ENCODE results near the gene AP4E1. TPM values are rescaled to one million over a fixed set of nuclear protein-coding genes. Genes with fewer than 3 reads are reported as not detected.

AP4E1 gene
- total RNA-seq, 1 experiment from 2014 or later: 10.1 TPM

DNA sequence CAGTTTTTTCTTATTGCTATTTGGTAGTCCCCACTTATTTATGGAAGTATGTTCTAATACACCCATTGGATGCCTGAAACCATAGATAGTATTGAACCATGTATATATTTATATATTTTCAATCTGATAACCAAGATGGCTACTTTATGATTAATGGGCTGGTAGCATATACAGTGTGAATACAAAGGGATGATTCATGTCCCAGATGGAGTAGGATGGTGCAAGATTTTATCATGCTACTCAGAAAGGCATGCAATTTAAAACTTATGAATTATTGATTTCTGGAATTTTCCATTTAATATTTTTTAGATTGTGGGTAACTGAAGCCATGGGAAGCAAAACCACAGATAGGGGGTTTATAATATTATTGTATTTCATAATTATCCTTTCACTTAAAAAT is 35.2 kb downstream of the AP4E1 start:
- no peak overlapping the region for H3K4me2 ChIP-seq (ENCODE audit: low read length)
- H3K9me3 ChIP-seq (ENCODE audit: control insufficient read depth in 1 of 2, insufficient read depth in 1 of 2, low read depth in 1 of 2, low read length in 2 of 2): no peaks in the 10 kb centered on the region
- H3K4me3 ChIP-seq (replicated peaks in 1 of 2; ENCODE audit: low read depth in 1 of 2, low read length in 2 of 2): no peak overlapping the region
- ChIA-PET RAD21 (ENCODE audit: low non-redundant PET in 1 of 2, low total read pairs in 2 of 2, uncharacterized antibody in 2 of 2, unreplicated experiment in 2 of 2) (no interaction called here), POLR2A (no interaction called here), CTCF (interaction anchor here (1.0 kb wide), 1 partner anchor 458 kb away, joined by 3 read pairs; no protein-coding TSS in a partner anchor)
- no TSS peak for BruUV-seq (replicated peaks)
- H3K27ac ChIP-seq (ENCODE audit: low read depth, low read length): no peak overlapping the region
- no peaks in the 10 kb centered on the region for H3K27me3 ChIP-seq (ENCODE audit: insufficient read depth, low read length)
- TF ChIP-seq YY1 (IDR thresholded peaks at IDR 0.05; ENCODE audit: extremely low read depth, insufficient replicate concordance, low read depth, low read length): no peak
- no peak for TF ChIP-seq RAD21 (IDR thresholded peaks at IDR 0.05; ENCODE audit: low read depth)
- TF ChIP-seq POLR2A (IDR thresholded peaks at IDR 0.05; ENCODE audit: borderline replicate concordance, extremely low read depth, insufficient read depth, insufficient read length): no peak
- intact Hi-C loops (cut with micrococcal nuclease): no loop called here
- no peak for DNase-seq (ENCODE audit: low read depth, low spot score)
- no peaks in the 10 kb centered on the region for H3K79me2 ChIP-seq (ENCODE audit: insufficient read depth, low read length)
- H3K4me1 ChIP-seq (ENCODE audit: control insufficient read depth in 1 of 2, insufficient read depth in 2 of 2, low read length in 2 of 2): peaks cover 3 to 7% of the 10 kb centered on the region in 2 experiments; a peak in 1 of 4 replicates
- H3K9me2 ChIP-seq (ENCODE audit: insufficient read depth): no peaks in the 10 kb centered on the region
- H4K20me1 ChIP-seq (ENCODE audit: insufficient read depth): no peaks in the 10 kb centered on the region
- no peaks in the 10 kb centered on the region for H3K36me3 ChIP-seq (ENCODE audit: control insufficient read depth in 1 of 2, insufficient read depth in 2 of 2, low read length in 2 of 2)
- ATAC-seq: no peak
- no peak overlapping the region for H3K9ac ChIP-seq (ENCODE audit: low read length)
- no peak overlapping the region for H2AFZ ChIP-seq (ENCODE audit: low read depth, low read length, poor library complexity, severe bottlenecking)

DNA sequence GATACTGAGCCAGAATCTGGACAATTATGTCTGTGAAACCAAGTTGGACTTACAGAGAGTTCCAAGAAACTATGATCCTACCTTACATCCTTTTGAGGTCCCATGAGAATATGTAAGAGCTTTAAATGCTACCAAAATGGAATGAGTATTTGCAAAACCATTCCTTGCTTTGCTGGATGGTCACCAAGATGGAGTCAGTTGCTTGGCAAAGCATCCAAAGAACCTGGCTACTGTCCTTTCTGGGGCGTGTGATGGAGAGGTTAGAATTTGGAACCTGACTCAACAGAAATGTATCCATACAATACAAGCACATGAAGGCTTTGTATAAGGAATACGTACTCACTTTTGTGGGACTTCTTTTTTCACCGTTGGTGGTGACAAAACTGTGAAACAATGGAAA is 36.2 kb downstream of the AP4E1 start:
- intact Hi-C loops (cut with micrococcal nuclease): no loop called here

More for the DNA sequence above, 36.2 kb downstream of the AP4E1 start:
- Histone ChIP-seq H3K27me3 (ENCODE audit: insufficient read depth, low read length) (no peaks in the 10 kb centered on the region), H3K9me3 (ENCODE audit: control insufficient read depth in 1 of 2, insufficient read depth in 1 of 2, low read depth in 1 of 2, low read length in 2 of 2) (no peaks in the 10 kb centered on the region), H3K4me2 (ENCODE audit: low read length) (no peak overlapping the region), H3K4me3 (replicated peaks in 1 of 2; ENCODE audit: low read depth in 1 of 2, low read length in 2 of 2) (no peak overlapping the region), H3K36me3 (ENCODE audit: control insufficient read depth in 1 of 2, insufficient read depth in 2 of 2, low read length in 2 of 2) (no peaks in the 10 kb centered on the region), H3K27ac (ENCODE audit: low read depth, low read length) (no peak overlapping the region), H4K20me1 (ENCODE audit: insufficient read depth) (no peaks in the 10 kb centered on the region), H3K9ac (ENCODE audit: low read length) (no peak overlapping the region), H3K79me2 (ENCODE audit: insufficient read depth, low read length) (no peaks in the 10 kb centered on the region), H3K4me1 (ENCODE audit: control insufficient read depth in 1 of 2, insufficient read depth in 2 of 2, low read length in 2 of 2) (peaks cover 3 to 7% of the 10 kb centered on the region in 2 experiments; a peak in 1 of 4 replicates), H2AFZ (ENCODE audit: low read depth, low read length, poor library complexity, severe bottlenecking) (no peak overlapping the region), H3K9me2 (ENCODE audit: insufficient read depth) (no peaks in the 10 kb centered on the region)
- RAD21 ChIA-PET (ENCODE audit: low non-redundant PET in 1 of 2, low total read pairs in 2 of 2, uncharacterized antibody in 2 of 2, unreplicated experiment in 2 of 2): no interaction called here
- DNase-seq (ENCODE audit: low read depth, low spot score) (no peak), ATAC-seq (no peak)
- TF ChIP-seq CEBPB (IDR thresholded peaks at IDR 0.05; ENCODE audit: low read depth) (no peak), ZFX (IDR thresholded peaks at IDR 0.05) (no peak), EGR1 (IDR thresholded peaks at IDR 0.05; ENCODE audit: low read depth) (no peak)
- CTCF ChIA-PET: interaction anchor here (1.0 kb wide), 1 partner anchor 457 kb away, joined by 3 read pairs; no protein-coding TSS in a partner anchor
- no TSS peak for BruUV-seq (replicated peaks)
- POLR2A ChIA-PET: interaction anchor here (0.8 kb wide), 1 partner anchor 8 kb away, joined by 3 read pairs; no protein-coding TSS in a partner anchor
